Stimulated activated naive CD8-positive, alpha-beta T cell treated with anti-CD3 and anti-CD28 coated beads, Interleukin-15, Interleukin-2, amounts not matched to agents 100 ng/mL and 50 ng/mL, for 24 hours (primary cell): ENCODE data around the gene KLLN.
A peak's percentile ranks its signal among the peaks of the same experiment; 100 is the strongest.
"Not testable (repeated sequence)": the region's sequence is repeated elsewhere in the genome, so short reads cannot be mapped to it uniquely, and the experiment has no call there.

Experiments used
- H3K27ac Mint-ChIP-seq: one replicate; pipeline ENCODE4 v1.8.0; 2021; ENCODE audit warnings: mild to moderate bottlenecking, mixed read lengths
- H3K27me3 Mint-ChIP-seq: one replicate; pipeline ENCODE4 v1.8.0; 2021; ENCODE audit warnings: mixed read lengths
- H3K36me3 Mint-ChIP-seq: one replicate; pipeline ENCODE4 v1.8.0; 2021; ENCODE audit warnings: low read depth, mixed read lengths
- H3K4me1 Mint-ChIP-seq: one replicate; pipeline ENCODE4 v1.8.0; 2021; ENCODE audit warnings: low read depth, mixed read lengths
- H3K4me3 Mint-ChIP-seq: one replicate; pipeline ENCODE4 v1.8.0; 2021; ENCODE audit warnings: mild to moderate bottlenecking, mixed read lengths
- H3K9me3 Mint-ChIP-seq: one replicate; pipeline ENCODE4 v1.8.0; 2021; ENCODE audit warnings: mixed read lengths

KLLN gene

DNA sequence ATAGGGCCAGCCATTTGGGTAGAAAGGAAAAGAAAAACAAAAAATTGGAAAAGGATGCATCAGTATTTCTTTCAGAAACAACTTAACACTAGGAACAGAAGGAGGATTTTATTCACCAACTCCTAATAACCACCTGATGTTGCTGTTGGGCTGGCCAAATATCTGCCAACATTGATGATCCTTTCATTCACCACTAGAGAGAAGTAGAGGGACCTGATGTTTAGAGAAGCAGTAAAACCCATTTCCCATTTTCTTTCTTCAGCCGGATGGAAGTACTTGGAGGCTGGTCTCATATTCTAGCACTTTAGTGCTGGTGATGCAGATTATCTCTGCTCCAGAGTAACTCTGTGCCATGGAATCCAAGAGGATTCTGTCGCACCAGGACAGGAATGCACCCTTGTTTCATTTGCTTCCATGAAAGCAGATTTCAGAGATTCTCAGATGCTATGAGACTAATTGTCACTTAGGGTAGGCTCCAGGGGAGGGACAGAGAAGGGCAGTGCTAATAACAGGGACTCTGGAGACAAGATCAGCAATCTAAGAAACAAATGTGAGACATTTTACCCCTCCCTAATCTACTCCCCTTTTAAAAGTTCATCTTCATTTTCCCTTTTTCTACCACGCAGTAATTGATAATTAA, 3.1 kb downstream of the KLLN start:
- Mint-ChIP-seq H3K9me3 (no peaks in the 10 kb centered on the region), H3K4me1 (peaks cover 28% of the 10 kb centered on the region), H3K36me3 (no peaks in the 10 kb centered on the region), H3K27me3 (no peaks in the 10 kb centered on the region), H3K4me3 (peak overlapping the region; percentile 10), H3K27ac (no peak overlapping the region)

GRCh38 chr10:87855665-87856064, 7.7 kb downstream of the KLLN start:
- peaks cover 18% of the 10 kb centered on the region for H3K4me1 Mint-ChIP-seq
- not testable (repeated sequence) for H3K27ac Mint-ChIP-seq, H3K9me3 Mint-ChIP-seq, H3K4me3 Mint-ChIP-seq, H3K36me3 Mint-ChIP-seq, H3K27me3 Mint-ChIP-seq

GRCh38 chr10:87855247-87855646, 8.1 kb downstream of the KLLN start:
- not testable (repeated sequence) for H3K4me3 Mint-ChIP-seq, H3K36me3 Mint-ChIP-seq, H3K27me3 Mint-ChIP-seq, H3K27ac Mint-ChIP-seq, H3K9me3 Mint-ChIP-seq
- peaks cover 15% of the 10 kb centered on the region for H3K4me1 Mint-ChIP-seq

DNA sequence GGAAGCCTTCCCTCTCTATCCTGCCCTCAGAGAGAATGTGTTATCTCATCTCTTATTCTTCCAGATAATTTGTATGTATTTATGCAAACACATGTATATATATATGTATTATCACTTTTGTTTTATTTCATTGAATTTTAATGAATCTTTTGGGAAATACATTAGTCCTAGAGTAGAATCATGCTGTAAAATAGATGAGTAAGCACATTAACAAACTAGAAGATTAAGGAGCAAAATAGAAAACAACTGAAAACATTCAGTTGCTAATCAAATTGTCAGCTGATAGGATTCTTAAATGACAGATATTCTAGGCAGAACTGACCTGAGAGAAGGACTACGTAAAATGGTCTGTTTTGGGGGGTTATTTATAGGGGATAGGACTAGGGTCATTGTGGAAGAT, 11.2 kb downstream of the KLLN start:
- Mint-ChIP-seq H3K4me3 (no peak overlapping the region), H3K4me1 (peaks cover 12% of the 10 kb centered on the region), H3K27ac (no peak overlapping the region), H3K9me3 (no peaks in the 10 kb centered on the region), H3K27me3 (peaks cover 4% of the 10 kb centered on the region), H3K36me3 (no peaks in the 10 kb centered on the region)

- Mint-ChIP-seq H3K4me1 (peaks cover 12% of the 10 kb centered on the region), H3K27me3 (peaks cover 4% of the 10 kb centered on the region), H3K36me3 (no peaks in the 10 kb centered on the region), H3K27ac (no peak overlapping the region), H3K9me3 (no peaks in the 10 kb centered on the region), H3K4me3 (no peak overlapping the region)
Observed at GRCh38 chr10:87850742-87851205, 12.6 kb downstream of the KLLN start.

- no peaks in the 10 kb centered on the region for H3K9me3 Mint-ChIP-seq
- peaks cover 4% of the 10 kb centered on the region for H3K27me3 Mint-ChIP-seq
- no peak overlapping the region for H3K4me3 Mint-ChIP-seq
- no peak overlapping the region for H3K27ac Mint-ChIP-seq
- peaks cover 8% of the 10 kb centered on the region for H3K4me1 Mint-ChIP-seq
- H3K36me3 Mint-ChIP-seq: no peaks in the 10 kb centered on the region
Observed at GRCh38 chr10:87849001-87849400, 14.3 kb downstream of the KLLN start.

DNA sequence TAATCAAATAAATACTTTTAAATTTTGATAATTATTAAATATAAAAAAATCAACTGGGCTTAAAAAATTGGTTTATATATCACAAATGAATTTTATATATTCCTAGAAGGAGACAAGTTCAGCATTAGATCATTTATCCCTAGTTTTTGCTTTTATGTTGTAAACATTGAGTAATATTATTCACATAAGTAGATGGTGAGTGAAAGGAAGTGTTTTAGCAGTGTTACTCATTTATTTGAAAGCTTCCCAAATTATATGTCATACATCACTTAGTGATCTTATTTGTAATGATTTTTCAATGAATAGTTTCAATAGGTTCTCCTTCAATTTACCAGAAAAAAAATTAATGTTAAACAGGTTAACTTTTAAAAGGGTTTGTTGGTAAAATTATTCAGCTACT, 15.8 kb downstream of the KLLN start:
- Mint-ChIP-seq H3K27me3 (peaks cover 4% of the 10 kb centered on the region), H3K4me3 (no peak overlapping the region), H3K9me3 (no peaks in the 10 kb centered on the region), H3K27ac (no peak overlapping the region), H3K4me1 (peaks cover 8% of the 10 kb centered on the region), H3K36me3 (no peaks in the 10 kb centered on the region)

- H3K9me3 Mint-ChIP-seq, H3K27me3 Mint-ChIP-seq: not testable (repeated sequence)
Observed at GRCh38 chr10:87846711-87847110, 16.6 kb downstream of the KLLN start.

GRCh38 chr10:87846023-87846422, 17.3 kb downstream of the KLLN start:
- Mint-ChIP-seq H3K27me3 (peaks cover 1% of the 10 kb centered on the region), H3K27ac (no peak overlapping the region), H3K9me3 (no peaks in the 10 kb centered on the region), H3K4me1 (peaks cover 5% of the 10 kb centered on the region), H3K36me3 (no peaks in the 10 kb centered on the region), H3K4me3 (no peak overlapping the region)

More at GRCh38 chr10:87846711-87847110, 16.6 kb downstream of the KLLN start:
- H3K4me1 Mint-ChIP-seq, H3K27ac Mint-ChIP-seq, H3K36me3 Mint-ChIP-seq, H3K4me3 Mint-ChIP-seq: not testable (repeated sequence)

DNA sequence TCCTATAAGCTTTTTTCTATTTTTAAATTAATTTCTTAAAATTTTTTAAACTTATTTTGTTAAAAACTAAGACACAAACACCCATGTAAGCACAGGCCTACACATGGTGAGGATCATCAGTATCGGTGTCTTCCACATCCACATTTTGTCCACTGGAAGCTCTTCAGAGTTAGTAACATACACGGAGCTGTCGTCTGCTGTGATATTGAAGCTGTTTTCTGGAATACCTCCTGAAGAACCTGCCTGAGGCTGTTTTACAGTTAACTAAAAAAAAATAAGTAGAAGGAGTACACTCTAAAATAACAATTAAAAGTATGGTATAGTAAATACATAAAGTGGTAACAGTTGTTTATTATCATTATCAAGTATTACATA, 17.7 kb downstream of the KLLN start:
- Mint-ChIP-seq H3K4me1 (peaks cover under 1% of the 10 kb centered on the region), H3K4me3 (no peak overlapping the region), H3K27ac (no peak overlapping the region), H3K27me3 (no peaks in the 10 kb centered on the region), H3K36me3 (no peaks in the 10 kb centered on the region), H3K9me3 (no peaks in the 10 kb centered on the region)

DNA sequence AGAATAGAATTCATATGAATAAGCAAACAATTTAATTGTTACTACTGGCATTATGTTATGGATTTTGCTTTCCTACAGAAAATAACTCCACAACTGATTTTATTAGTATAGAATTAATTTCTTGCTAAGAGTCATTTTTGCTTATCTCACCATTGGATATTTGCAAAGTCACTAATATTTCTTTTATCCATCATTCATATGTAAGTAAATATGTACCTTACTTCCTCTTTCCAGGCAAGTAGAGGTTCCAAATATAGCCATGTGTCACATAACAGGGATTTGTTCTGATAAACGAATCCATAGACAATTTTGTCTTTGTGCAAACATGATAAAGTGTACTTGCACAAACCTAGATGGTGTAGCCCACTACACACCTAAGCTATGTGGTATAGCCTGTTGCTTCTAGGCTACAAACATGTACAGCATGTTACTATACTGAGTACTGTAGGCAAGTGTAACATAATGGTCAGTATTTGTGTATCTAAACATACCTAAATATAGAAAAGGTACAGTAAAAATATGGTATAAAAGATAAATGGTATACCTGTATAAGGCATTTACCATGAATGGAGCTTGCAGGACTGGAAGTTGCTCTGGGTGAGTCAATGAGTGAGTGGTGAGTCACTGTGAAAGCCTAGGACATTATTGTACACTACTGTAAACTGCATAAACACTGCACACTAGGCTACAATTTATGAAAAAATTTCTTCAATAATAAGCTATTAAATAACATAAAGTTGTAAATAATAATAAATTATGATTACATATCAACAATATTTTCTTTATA, 18.3 kb downstream of the KLLN start:
- Mint-ChIP-seq H3K27ac (no peak overlapping the region), H3K36me3 (no peaks in the 10 kb centered on the region), H3K4me3 (no peak overlapping the region), H3K27me3 (no peaks in the 10 kb centered on the region), H3K9me3 (no peaks in the 10 kb centered on the region), H3K4me1 (no peaks in the 10 kb centered on the region)

- Mint-ChIP-seq H3K9me3 (no peaks in the 10 kb centered on the region), H3K27ac (no peak overlapping the region), H3K36me3 (no peaks in the 10 kb centered on the region), H3K27me3 (no peaks in the 10 kb centered on the region), H3K4me3 (no peak overlapping the region), H3K4me1 (no peaks in the 10 kb centered on the region)
Observed at GRCh38 chr10:87843714-87844113, 19.6 kb downstream of the KLLN start.

- Mint-ChIP-seq H3K9me3 (no peaks in the 10 kb centered on the region), H3K27ac (no peak overlapping the region), H3K27me3 (no peaks in the 10 kb centered on the region), H3K36me3 (no peaks in the 10 kb centered on the region), H3K4me1 (no peaks in the 10 kb centered on the region), H3K4me3 (no peak overlapping the region)
Observed at GRCh38 chr10:87842776-87843497, 20.4 kb downstream of the KLLN start.

GRCh38 chr10:87842220-87842641, 21.1 kb downstream of the KLLN start:
- Mint-ChIP-seq H3K4me1 (no peaks in the 10 kb centered on the region), H3K27me3 (no peaks in the 10 kb centered on the region), H3K9me3 (no peaks in the 10 kb centered on the region), H3K36me3 (no peaks in the 10 kb centered on the region), H3K27ac (no peak overlapping the region), H3K4me3 (no peak overlapping the region)

DNA sequence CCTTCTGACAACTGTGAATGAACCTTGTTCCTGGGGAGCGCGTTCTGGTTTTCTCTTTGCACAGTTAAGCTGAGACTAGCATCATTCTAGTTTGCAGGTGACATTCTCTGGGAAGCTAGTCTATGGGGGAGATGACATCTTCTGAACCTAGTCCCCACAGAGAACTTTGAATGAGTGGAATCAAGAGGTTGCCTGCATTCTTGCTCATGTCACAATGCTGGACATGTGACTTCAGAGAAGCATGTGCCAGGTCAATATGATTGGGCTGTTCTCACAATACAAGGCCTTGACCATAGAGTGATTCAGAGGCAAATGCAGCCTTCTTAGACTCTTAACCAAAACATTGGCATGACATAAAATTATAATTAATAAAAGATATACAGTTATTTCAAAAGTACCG, 22.1 kb downstream of the KLLN start:
- no peak overlapping the region for H3K27ac Mint-ChIP-seq
- H3K27me3 Mint-ChIP-seq: no peaks in the 10 kb centered on the region
- no peak overlapping the region for H3K4me3 Mint-ChIP-seq
- no peaks in the 10 kb centered on the region for H3K4me1 Mint-ChIP-seq
- H3K9me3 Mint-ChIP-seq: peaks cover 4% of the 10 kb centered on the region
- peaks cover 6% of the 10 kb centered on the region for H3K36me3 Mint-ChIP-seq
